Spleen (tissue), 11 donors: Measurements from ENCODE around the gene DCTN2. TPM values are rescaled to one million over a fixed set of nuclear protein-coding genes. Genes with fewer than 3 reads are reported as not detected.
A peak's percentile ranks its signal among the peaks of the same experiment; 100 is the strongest.

Experiments
- DNase-seq: peaks from one replicate; pipeline ENCODE4 v3.0.0-alpha.2; 2020
- H3K27ac ChIP-seq, 8 donors: fragments of 200-600 bp; sonication (generic) in 7 of 8; 1 replicate in 4 of 8; 2 replicates in 4 of 8; pipeline versions ENCODE4 v1.5.0 to v1.8.0; 2016 to 2021; ENCODE audit warnings: inconsistent platforms in 4 of 8, mild to moderate bottlenecking in 4 of 8, moderate library complexity in 1 of 8
- H3K27me3 ChIP-seq, 7 donors: fragments of 200-600 bp; sonication (generic) in 6 of 7; replicated peaks in 1 of 7; 1 replicate in 4 of 7; 2 replicates in 3 of 7; pipeline versions ENCODE4 v1.5.0 to v1.8.0; 2016 to 2021; ENCODE audit warnings: inconsistent platforms in 3 of 7, mild to moderate bottlenecking in 1 of 7
- H3K36me3 ChIP-seq, 6 donors: fragments of 200-600 bp; sonication (generic) in 5 of 6; 1 replicate in 4 of 6; 2 replicates in 2 of 6; pipeline versions ENCODE4 v1.5.0 to v1.8.0; 2016 to 2021; ENCODE audit warnings: inconsistent platforms in 2 of 6
- H3K4me1 ChIP-seq, 6 donors: fragments of 200-600 bp; sonication (generic) in 5 of 6; 1 replicate in 3 of 6; 2 replicates in 3 of 6; pipeline versions ENCODE4 v1.5.0 to v1.8.0; 2016 to 2021; ENCODE audit warnings: inconsistent platforms in 3 of 6
- H3K4me3 ChIP-seq, 8 donors: fragments of 200-600 bp; sonication (generic) in 7 of 8; 1 replicate in 4 of 8; 2 replicates in 4 of 8; pipeline versions ENCODE4 v1.5.0 to v1.8.0; 2016 to 2021; ENCODE audit warnings: inconsistent platforms in 4 of 8, mild to moderate bottlenecking in 4 of 8, moderate library complexity in 2 of 8
- H3K9me3 ChIP-seq, 8 donors: fragments of 200-600 bp; sonication (generic) in 7 of 8; 1 replicate in 4 of 8; 2 replicates in 4 of 8; pipeline versions ENCODE4 v1.5.0 to v1.8.0; 2016 to 2021; ENCODE audit warnings: inconsistent platforms in 4 of 8
- POLR2A ChIP-seq, 3 donors: fragments of 450-650 bp; IDR thresholded peaks; one replicate each; pipeline ENCODE4 v1.5.1; 2017; ENCODE audit warnings: antibody characterized with exemption in 3 of 3, mild to moderate bottlenecking in 1 of 3
- POLR2AphosphoS5 ChIP-seq, 3 donors: sonication (generic); formaldehyde crosslinking; IDR thresholded peaks; one replicate each; pipeline ENCODE4 v1.5.1; 2017; ENCODE audit warnings: antibody characterized with exemption in 3 of 3
- WGBS, 5 donors: extraction: QIAGEN DNeasy Blood & Tissue Kit in 3 of 5; methylation state at CpG; one replicate each; pipeline versions ENCODE4 v1.1.5 to v1.1.7; 2013 to 2018; 5-methylcytosine and 5-hydroxymethylcytosine counted together
- intact Hi-C: fragments of 100-400 bp; cut with DNase I; formaldehyde crosslinking; loops from one replicate; pipeline ENCODE4 v1.15.0; 2023; ENCODE audit warnings: low total_unique reads
- polyA plus RNA-seq, 3 donors: library from polyadenylated mRNA; stranded (reverse); fragments of 200-250 nt; gene quantifications; one replicate each; pipeline ENCODE4 v1.2.1, GENCODE V29; 2013
- total RNA-seq, 7 donors: library from RNA; depleted of rRNA in 3 of 7; stranded (reverse); fragments of >200 nt in 3 of 7; fragmentation: NEBNext Ultra II Directional in 4 of 7; extraction: Animal tissue kit (Norgen Biotek cat#: 25700) in 4 of 7; gene quantifications; one replicate each; pipeline versions ENCODE4 v1.1.0 to v1.2.1, GENCODE V29; 2016 to 2021
- TF ChIP-seq, protein P1 (sequence below), 11 experiments: fragments of 200-600 bp in 7 of 11; fragments of 450-650 bp in 4 of 11; sonication (generic) in 4 of 11; IDR thresholded peaks in 8 of 11; conservative IDR thresholded peaks in 3 of 11; 1 replicate in 7 of 11; 2 replicates in 4 of 11; pipeline versions ENCODE4 v1.4.0 to v1.8.0; 2016 to 2021; ENCODE audit warnings: antibody characterized with exemption in 11 of 11, inconsistent platforms in 4 of 11, mild to moderate bottlenecking in 1 of 11
- donor health status: healthy with polysubstance abuse.
- donor health status: DM: no; HTN: no; CAD: no; lungs with moderate emphysema.
- donor health status: DM: no; HTN: no; CAD: no.
- donor health status: Bipolar disorder and iron deficiency.
- donor health status: healthy.
- donor health status: DM: no; HTN: no; CAD: no.
- donor health status: DM: yes; HTN: yes; CAD: no.

The DCTN2 gene
- total and polyA plus RNA-seq, 10 donors, result 53.3 to 152 (median 88.8) TPM

DNA sequence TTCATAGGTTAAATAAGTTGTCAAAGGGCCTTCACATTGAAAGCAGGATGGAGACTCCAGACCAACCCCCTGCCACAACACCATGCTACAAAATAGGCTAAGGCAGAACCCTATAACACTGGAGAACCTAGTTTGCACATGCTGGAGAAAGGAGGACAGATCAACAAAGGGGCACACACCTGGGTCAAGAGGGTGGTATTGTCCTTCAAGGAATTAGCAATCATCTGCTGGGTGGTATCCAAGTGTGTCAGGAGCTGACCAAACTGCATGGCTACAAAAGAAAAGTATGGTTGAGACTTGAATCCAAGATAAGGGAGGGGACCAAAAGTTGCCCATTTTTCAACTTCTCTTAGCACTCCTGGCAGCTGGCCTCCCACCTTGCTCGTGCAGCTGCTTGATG is 15.2 kb downstream of the DCTN2 start:
- peaks cover 0 to 6% (median 0%) of the 10 kb centered on the region in 6 donors for H3K4me1 ChIP-seq
- no peaks in the 10 kb centered on the region for H3K9me3 ChIP-seq
- H3K4me3 ChIP-seq, result no peak overlapping the region
- peaks cover 0 to 100% (median 85%) of the 10 kb centered on the region in 6 donors for H3K36me3 ChIP-seq
- no peak for TF ChIP-seq POLR2A (IDR thresholded peaks at IDR 0.05)
- peak in 1 of 3 donors; percentile 6 for TF ChIP-seq POLR2AphosphoS5 (IDR thresholded peaks at IDR 0.05)
- H3K27me3 ChIP-seq, result no peaks in the 10 kb centered on the region
- DNase-seq, result no peak
- 82 to 100% (median 92%) methylated on average over 1 of the region's 1 CpG for WGBS, 5 donors
- no peak overlapping the region for H3K27ac ChIP-seq
- intact Hi-C loops, result no loop called here

DNA sequence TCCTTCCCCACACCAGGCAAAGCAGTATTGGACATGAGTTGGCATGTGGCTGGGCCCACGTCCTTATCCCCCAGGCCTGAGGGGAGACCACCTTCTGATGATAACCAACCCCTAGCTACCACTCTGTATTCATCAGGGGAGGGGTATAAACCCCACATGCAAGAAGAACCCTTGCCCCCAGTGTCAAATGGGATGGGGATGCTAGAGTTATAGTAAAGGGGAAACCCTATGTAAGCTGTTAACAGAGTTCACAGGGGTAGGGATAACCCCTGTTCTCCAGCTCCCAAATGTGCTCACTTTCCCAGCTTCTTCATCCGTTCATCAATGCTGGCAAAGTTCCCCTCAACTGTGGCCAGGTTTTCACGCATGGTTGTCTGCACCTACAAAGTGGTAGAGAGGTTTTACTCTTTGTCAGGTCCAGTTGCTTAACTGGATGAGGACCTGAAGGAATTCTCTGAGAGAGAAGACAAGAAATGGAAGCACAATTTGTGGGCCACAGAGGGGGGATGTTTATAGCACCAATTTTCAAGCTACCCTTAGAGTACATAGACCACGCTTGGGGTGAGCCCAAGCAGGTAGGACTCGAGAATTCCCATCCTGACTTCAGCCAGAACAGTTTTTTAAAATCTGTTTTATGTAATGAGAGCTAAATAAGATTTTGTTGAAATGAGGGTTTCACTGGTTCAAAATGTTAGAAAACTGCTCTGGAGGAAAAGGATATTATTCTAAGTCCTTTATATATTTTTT is 16.4 kb downstream of the DCTN2 start:
- intact Hi-C loops, result no loop called here
- peaks cover 0 to 19% (median 3%) of the 10 kb centered on the region in 6 donors for H3K4me1 ChIP-seq
- 80 to 95% (median 88%) methylated on average over 5 of the region's 5 CpGs for WGBS, 5 donors
- TF ChIP-seq, protein P1, sequence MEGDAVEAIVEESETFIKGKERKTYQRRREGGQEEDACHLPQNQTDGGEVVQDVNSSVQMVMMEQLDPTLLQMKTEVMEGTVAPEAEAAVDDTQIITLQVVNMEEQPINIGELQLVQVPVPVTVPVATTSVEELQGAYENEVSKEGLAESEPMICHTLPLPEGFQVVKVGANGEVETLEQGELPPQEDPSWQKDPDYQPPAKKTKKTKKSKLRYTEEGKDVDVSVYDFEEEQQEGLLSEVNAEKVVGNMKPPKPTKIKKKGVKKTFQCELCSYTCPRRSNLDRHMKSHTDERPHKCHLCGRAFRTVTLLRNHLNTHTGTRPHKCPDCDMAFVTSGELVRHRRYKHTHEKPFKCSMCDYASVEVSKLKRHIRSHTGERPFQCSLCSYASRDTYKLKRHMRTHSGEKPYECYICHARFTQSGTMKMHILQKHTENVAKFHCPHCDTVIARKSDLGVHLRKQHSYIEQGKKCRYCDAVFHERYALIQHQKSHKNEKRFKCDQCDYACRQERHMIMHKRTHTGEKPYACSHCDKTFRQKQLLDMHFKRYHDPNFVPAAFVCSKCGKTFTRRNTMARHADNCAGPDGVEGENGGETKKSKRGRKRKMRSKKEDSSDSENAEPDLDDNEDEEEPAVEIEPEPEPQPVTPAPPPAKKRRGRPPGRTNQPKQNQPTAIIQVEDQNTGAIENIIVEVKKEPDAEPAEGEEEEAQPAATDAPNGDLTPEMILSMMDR (IDR thresholded peaks at IDR 0.05 in 8 of 11, conservative IDR thresholded peaks at IDR 0.05 in 3 of 11), result no peak
- TF ChIP-seq POLR2A (IDR thresholded peaks at IDR 0.05) (no peak), POLR2AphosphoS5 (IDR thresholded peaks at IDR 0.05) (peak in 1 of 3 donors; percentile 30)
- H3K27me3 ChIP-seq, result no peaks in the 10 kb centered on the region
- H3K36me3 ChIP-seq, result peaks cover 0 to 100% (median 95%) of the 10 kb centered on the region in 6 donors
- H3K27ac ChIP-seq, result peak overlapping the region in 1 of 8 donors; percentile 27
- H3K9me3 ChIP-seq, result no peaks in the 10 kb centered on the region
- no peak overlapping the region for H3K4me3 ChIP-seq
- DNase-seq, result no peak

- TF ChIP-seq POLR2A (IDR thresholded peaks at IDR 0.05) (no peak), POLR2AphosphoS5 (IDR thresholded peaks at IDR 0.05) (no peak)
- TF ChIP-seq, protein P1 (IDR thresholded peaks at IDR 0.05 in 8 of 11, conservative IDR thresholded peaks at IDR 0.05 in 3 of 11), result no peak
- Histone ChIP-seq H3K36me3 (peaks cover 0 to 100% (median 98%) of the 10 kb centered on the region in 6 donors), H3K4me1 (peaks cover 1 to 26% (median 10%) of the 10 kb centered on the region in 6 donors), H3K9me3 (no peaks in the 10 kb centered on the region), H3K27ac (peak overlapping the region in 1 of 8 donors; percentile 27), H3K27me3 (no peaks in the 10 kb centered on the region), H3K4me3 (no peak overlapping the region)
- 69 to 89% (median 75%) methylated on average over 6 of the region's 6 CpGs for WGBS, 5 donors
- intact Hi-C loops, result no loop called here
- DNase-seq, result no peak
These were observed 17.2 kb downstream of the DCTN2 start for GRCh38 chr12:57529831-57530230.

DNA sequence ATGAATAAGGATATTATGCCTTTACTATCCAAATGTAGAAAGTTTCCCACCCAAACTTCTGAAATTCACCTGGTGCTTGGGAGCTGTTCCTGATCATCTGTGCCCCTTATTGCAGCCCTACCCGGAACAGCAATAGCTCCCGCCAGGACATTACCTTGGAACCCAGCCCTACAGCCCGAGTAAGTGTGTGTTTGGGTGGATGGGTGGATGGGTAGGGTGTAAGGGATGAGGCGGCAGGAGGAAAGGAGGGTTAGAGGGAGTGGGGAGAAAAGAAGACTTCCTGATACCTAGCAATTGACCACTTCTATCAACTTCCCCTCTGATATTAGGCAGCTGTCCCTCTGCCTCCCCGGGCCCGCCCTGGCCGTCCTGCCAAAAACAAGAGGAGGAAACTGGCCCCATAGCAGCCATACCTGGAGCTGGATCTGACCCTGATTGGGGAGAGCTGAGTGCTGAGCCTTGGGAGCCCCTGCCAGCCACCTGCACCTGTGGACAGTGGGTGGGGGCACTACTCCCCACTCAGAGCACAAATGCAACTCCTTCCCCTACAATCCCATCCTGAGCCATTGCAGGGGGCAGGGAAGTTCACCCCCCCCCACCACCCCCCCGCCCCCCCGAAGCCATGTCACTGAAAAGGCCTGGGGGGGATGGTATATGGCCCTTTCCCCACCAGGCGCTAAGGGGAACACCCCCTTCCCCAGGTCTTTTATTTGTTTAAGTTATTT is 18.0 kb downstream of the DCTN2 start:
- Histone ChIP-seq H3K27ac (peak overlapping the region in 1 of 8 donors; percentile 3), H3K36me3 (peaks cover 0 to 100% (median 98%) of the 10 kb centered on the region in 6 donors), H3K4me3 (no peak overlapping the region), H3K27me3 (no peaks in the 10 kb centered on the region), H3K9me3 (no peaks in the 10 kb centered on the region), H3K4me1 (peaks cover 10 to 35% (median 18%) of the 10 kb centered on the region in 6 donors)
- 78 to 93% (median 83%) methylated on average over 9 to 10 of the region's 10 CpGs for WGBS, 5 donors
- no peak for DNase-seq
- intact Hi-C loops, result no loop called here
- TF ChIP-seq, protein P1 (IDR thresholded peaks at IDR 0.05 in 8 of 11, conservative IDR thresholded peaks at IDR 0.05 in 3 of 11), result no peak
- TF ChIP-seq POLR2A (IDR thresholded peaks at IDR 0.05), result no peak
- TF ChIP-seq POLR2AphosphoS5 (IDR thresholded peaks at IDR 0.05), result peak in 2 of 3 donors; percentile 14 to 38
